Activated CD4-positive, alpha-beta T cell treated with anti-CD3 and anti-CD28 coated beads, Interleukin-2, Interleukin-6, amounts not matched to agents 100 ng/mL and 50 ng/mL, durations not matched to agents 16 hours and 8 hours (primary cell): ENCODE data around the gene HHIPL1.

ENCODE experiments used
- DNase-seq: peaks from one replicate; pipeline ENCODE4 v3.0.0-alpha.2; 2020

HHIPL1 gene

DNA sequence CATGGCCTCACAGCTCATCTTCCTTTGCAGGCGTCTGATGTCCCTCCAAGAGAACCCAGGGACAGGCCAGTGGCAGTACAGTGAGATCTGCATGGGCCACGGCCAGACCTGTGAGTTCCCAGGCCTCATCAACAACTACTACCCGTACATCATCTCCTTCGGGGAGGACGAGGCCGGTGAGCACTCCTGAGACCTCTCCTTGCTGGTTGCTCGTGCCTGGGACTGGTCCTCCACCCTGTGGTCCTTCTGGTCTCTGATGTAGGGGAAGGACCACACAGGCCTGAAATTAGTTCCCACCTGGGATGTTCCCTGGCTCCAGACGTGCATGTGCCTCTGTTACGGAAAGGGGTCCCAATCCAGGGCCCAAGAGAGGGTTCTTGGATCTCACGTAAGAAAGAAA, 17.9 kb downstream of the HHIPL1 start:
- DNase-seq: no peak

- DNase-seq: no peak
Measured at GRCh38 chr14:99663386-99664057, 18.6 kb downstream of the HHIPL1 start.

DNA sequence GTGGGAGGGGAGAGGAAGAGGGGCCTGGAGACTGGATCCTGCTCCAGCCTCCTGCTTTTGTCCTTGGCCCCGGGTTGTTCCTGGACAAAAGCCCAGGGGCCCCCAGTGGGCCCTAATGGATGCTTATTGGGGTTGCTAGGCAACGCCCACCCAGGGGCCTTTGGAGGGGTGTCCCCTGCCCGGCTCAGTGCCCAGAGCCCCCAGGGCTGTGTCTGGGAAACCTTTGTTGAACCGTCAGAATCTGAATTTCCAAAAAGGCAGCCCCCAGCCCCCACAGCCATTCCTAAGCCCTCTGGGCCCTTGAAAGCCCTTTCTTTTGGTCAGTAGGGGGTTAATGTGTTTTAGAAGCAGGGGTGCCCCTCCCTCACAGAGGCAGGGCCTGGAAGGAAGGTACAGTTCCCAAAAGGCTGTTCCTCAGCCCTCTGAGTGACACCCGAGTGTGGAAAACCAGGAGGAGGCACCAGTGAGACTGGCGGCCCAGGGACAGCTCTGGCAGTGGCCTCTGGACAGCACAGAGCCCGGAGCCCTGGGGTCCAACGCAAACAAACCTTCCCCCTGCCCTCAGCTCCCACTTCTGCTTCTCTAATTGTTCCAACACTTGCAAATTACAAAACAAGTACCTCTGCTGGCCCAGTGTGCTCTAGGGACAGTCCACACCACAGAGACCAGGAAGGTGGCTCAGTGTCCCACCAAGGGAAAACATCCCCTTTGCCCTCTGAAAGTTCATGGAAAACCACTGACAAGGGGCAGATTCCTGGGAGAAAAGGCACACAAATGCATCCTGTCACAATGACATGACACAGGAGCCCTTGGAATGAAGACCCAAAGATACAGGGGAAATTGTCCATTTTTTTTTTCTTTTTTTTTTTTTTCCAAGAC, 19.4 kb downstream of the HHIPL1 start:
- no peak for DNase-seq

DNA sequence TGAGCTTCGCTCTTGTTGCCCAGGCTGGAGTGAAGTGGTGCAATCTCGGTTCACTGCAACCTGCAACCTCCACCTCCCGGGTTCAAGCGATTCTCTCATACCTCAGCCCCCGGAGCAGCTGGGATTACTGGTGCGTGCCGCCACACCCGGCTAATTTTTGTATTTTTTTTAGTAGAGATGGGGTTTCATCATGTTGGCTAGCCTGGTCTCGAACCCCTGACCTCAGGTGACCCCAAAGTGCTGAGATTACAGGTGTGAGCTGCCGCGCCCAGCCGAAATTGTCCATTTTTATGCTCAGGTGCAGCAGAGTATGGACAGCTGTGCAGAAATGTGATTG, 20.0 kb downstream of the HHIPL1 start:
- DNase-seq: no peak

DNA sequence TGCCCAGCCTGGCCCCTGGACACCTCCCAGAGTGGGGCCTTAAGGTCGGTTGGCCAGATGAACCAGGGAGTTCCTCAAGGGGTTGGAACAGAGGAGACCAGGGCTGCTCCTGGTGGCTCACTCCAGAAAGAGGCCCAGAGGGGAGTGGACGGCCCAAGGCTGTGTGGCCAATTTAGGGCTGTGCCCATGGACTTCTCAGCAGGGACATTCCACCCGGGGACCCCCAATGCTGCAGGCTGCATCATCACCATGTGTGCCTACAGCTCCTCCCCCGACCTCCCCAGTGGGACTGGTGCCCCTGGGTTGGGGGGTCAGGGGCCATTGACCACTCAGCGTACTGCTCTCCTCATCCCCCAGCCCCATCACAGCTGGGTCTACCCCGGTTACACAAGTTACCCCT, 21.6 kb downstream of the HHIPL1 start:
- DNase-seq: no peak

DNA sequence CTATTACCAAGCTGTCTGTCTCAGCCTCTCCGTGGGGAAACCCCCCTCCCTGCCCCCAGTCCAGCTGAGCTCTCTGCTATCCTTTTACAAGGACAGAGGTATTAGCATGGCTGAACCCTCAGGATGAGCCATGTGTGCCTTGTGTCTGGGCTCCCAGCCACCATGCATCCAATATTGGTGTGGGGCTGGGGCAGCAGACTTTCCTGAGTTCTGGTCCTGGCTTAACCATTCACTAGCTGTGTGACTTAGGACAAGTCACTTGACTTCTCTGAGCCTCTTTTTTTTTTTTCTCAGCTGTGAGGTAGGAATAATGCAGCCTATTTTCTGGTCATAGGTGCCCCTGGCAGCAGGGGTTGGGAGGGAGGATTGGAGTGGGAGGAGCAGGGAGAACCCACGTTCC, 22.1 kb downstream of the HHIPL1 start:
- no peak for DNase-seq

DNA sequence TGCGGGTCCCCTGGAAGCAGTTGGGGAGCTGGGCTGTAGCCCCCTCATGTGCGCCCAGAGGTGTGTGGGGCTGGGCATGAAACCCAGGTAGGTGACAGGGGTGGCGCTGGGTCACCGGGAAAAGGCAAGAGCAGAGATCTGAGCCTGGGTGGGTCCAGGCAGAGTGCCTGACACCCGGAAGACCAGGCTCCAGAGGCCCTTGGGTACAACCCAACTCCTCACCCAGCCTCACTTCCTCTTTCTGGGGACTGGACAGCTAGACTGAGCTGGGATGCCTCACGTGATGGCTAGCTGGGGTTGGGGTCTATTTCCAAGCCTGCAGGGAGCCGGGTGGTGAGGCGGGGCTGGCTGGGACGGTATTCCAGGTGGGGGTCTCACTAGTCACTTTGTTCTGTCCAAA, 22.9 kb downstream of the HHIPL1 start:
- no peak for DNase-seq

DNA sequence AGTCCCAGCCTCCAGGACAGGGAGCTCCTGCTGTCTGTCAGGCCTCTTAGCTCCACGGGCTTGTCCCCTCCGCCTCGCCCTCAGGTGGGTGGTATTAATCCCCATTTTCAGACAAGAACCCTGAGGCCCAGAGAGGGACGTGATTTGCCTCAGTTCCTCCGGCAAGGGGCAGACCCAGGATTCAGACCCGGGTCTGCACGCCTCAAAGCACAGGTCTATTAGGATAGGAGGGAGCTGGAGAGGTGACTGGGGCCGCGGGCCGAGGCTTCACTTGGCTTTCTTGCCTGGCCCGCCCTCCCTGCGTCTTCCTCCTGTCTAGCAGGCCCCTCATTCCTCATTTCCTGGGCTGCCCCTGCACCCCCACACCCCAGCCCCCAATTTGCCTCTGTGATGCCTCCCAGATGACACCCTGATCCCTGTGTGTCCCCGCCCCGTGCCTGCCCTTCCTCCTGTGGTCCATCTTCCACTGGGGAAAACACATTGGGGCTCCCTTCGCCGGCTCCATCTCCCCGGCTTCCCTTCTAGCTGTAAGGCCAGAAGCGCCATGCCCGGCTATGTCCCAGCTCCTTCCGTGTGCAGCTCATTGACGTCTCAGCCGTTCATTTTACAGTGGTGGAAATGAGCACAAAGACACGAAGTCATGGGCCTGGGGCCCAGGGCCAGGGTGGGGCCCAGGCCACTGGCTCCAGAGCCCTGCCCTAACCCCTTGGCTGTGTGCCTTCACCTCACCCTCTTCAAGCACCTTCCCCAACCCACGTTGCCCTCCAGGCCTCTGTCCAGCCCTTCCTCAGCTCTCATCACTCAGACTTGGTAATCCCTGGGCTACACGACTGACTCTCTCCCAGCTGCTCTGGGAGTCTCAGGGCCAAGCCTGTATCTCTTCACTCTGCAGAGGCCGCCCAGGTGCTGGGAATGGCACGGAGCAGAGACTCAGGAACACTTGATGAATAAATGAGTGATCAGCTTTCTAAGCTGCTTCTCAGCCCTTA, 23.7 kb downstream of the HHIPL1 start:
- DNase-seq: no peak

DNA sequence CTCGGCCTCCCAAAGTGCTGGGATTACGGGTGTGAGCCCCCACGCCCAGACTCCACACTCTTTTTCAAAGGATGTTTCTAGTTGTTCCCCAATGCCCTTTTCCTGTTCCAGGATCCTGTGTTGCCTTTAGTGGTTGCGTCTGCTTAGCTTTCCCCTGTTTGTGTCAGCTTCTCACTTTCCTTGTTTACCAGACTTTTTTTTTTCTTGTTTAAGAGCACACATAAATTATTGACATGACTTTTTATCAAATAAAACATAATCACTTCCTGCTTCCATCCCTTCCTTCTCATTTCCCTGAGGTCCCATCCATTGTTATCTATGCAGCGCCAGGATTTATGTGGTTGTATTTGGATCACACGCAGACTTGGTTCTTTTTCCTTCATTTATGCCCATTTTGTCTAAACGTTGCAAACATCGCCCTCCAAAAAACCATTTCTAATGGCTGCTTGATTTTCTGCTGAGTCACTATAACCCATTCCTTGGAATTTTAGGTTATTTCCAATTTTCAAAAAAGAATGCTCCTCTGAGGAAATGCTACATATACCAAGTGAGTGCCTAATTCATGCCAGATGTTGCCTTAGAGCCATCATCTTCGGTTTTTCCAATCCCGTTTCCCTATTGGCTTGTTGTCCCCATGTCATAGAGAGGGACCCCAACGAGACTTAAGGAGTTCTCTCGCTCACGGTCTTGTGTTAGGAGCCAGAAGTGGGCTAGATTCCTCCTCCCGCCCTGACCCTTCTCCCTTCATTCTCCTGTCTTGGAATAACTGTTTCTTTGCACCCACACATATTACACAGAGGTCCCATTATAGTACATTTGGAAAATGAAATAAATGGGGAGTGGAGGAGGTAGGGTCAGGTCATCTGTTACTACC, 25.7 kb downstream of the HHIPL1 start:
- no peak for DNase-seq

GRCh38 chr14:99671235-99672224, 26.6 kb downstream of the HHIPL1 start:
- DNase-seq: no peak

GRCh38 chr14:99672506-99673304, 27.8 kb downstream of the HHIPL1 start:
- peak; percentile 17 for DNase-seq

- no peak for DNase-seq
Measured at GRCh38 chr14:99673305-99674063, 28.6 kb downstream of the HHIPL1 start.

DNA sequence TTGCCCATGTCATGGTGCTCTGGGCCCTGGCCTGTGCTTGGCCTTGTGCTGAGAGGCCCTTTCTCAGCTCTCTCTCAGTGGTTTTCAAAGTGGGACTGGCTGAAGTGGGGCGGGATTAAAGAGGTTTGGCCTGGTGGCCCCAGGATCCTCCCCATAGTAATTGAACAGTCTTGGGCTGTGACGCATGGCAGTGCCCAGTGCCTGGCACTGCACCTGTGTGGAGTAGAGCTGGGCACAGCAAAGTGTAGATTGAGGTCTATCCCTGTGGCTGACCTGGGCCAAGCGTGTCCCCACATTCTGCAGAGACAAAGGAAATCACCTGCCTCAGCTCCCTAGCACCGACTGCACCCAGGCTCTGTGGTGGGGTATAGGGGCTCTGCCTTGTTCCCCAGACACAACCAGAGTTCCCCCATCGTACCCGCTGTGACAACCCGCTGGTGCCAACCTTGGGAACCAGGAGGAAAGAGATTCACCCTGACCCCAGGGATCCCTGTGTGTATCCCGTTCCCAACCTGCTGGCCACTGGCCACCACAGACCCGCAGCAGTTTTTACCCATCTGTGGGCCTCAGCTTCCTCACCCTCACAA, 29.2 kb downstream of the HHIPL1 start:
- DNase-seq: no peak

GRCh38 chr14:99674776-99675381, 29.9 kb downstream of the HHIPL1 start:
- DNase-seq: no peak

- no peak for DNase-seq
Measured at GRCh38 chr14:99675382-99675835, 30.5 kb downstream of the HHIPL1 start.

- no peak for DNase-seq
Measured at GRCh38 chr14:99675951-99676350, 31.0 kb downstream of the HHIPL1 start.

DNA sequence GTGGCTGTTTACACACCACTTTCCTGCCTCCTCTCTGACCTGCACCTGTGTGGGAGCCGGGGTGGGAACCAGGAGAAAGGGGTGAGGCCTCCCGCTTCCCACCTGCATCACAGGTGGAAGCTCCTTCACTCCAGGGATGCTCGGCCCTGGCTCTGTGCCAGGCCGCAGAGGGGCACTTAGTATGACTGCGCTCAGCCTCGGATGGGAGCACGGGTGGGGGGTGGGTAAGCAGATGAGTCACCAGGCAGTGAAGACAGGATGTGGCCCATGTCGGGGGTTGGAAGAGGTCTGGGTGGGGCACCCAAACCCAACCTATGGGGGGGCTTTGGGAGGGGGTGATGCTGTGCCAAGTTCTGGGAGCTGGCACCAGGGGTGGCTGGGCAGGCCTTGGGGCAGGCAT, 31.7 kb downstream of the HHIPL1 start:
- no peak for DNase-seq
